ENCODE measurements around the gene RBM41. TPM values are rescaled to one million over a fixed set of nuclear protein-coding genes. Genes with fewer than 3 reads are reported as not detected.

Gene RBM41
- total and polyA plus RNA-seq, 9 of the 15 experiments (the other 6 are each of a cell fraction or from before 2014, with no cell fraction given), result 11.6 to 51.8 (median 27.9) TPM

- H3K79me2 ChIP-seq (ENCODE audit: control insufficient read depth, insufficient read depth, low read length), result peaks cover 5% of the 10 kb centered on the region; the same call in 1 of the 3 replicates
- TF ChIP-seq REST (IDR thresholded peaks at IDR 0.05; ENCODE audit: borderline replicate concordance) (peak; percentile 48; the same call in 1 of the 2 replicates), REST (CRISPR knock-in tag; IDR thresholded peaks at IDR 0.05; ENCODE audit: low read depth) (no peak), NCOA6 (IDR thresholded peaks at IDR 0.05) (no peak), EZH2 (IDR thresholded peaks at IDR 0.05; ENCODE audit: borderline replicate concordance, low read depth, low read length) (no peak), RAD21 (CRISPR knock-in tag; conservative IDR thresholded peaks at IDR 0.05 in 1 of 2, IDR thresholded peaks at IDR 0.05 in 1 of 2) (peak; percentile 36 to 53), TEAD4 (IDR thresholded peaks at IDR 0.05; ENCODE audit: low read length) (0 out of 2 replicates have a peak, but pooled peaks have one; percentile 10), TEAD4 (CRISPR knock-in tag; IDR thresholded peaks at IDR 0.05; ENCODE audit: borderline replicate concordance) (no peak), CTCF (IDR thresholded peaks at IDR 0.05 in 2 of 3, conservative IDR thresholded peaks at IDR 0.05 in 1 of 3; ENCODE audit: insufficient read depth in 2 of 3, low read depth in 1 of 3, low read length in 3 of 3) (peak in 1 of 3 experiments; percentile 34; a peak in 2 of 6 replicates), ZBTB9 (CRISPR knock-in tag; IDR thresholded peaks at IDR 0.05) (no peak), HDAC1 (IDR thresholded peaks at IDR 0.05) (no peak)
- no peaks in the 10 kb centered on the region for H4K20me1 ChIP-seq (replicated peaks; ENCODE audit: control insufficient read depth, insufficient read depth, low read length)
- no peak overlapping the region for H3K27ac ChIP-seq (ENCODE audit: extremely low read depth, low read depth, low read length)
- DNase-seq (ENCODE audit: extremely low read depth in 1 of 4, low spot score in 3 of 4) (peak in 1 of 4 experiments; percentile 22), ATAC-seq (peak; percentile 67; the same call in 1 of the 3 replicates), FAIRE-seq (no peak)
- H3K9me3 ChIP-seq (replicated peaks; ENCODE audit: control insufficient read depth, insufficient read depth, low read depth, low read length), result no peaks in the 10 kb centered on the region
- no peaks in the 10 kb centered on the region for H3K9me1 ChIP-seq (ENCODE audit: control insufficient read depth, insufficient read depth, low read length)
- H3K4me2 ChIP-seq (ENCODE audit: insufficient read depth, low read length), result no peak overlapping the region
- POLR2A ChIA-PET, result no interaction called here
- H3K27me3 ChIP-seq (ENCODE audit: control insufficient read depth in 2 of 2, insufficient read depth in 2 of 2, low read length in 2 of 2), result no peaks in the 10 kb centered on the region
- no peak overlapping the region for H2AFZ ChIP-seq (ENCODE audit: low read depth, low read length)
- no TSS peak for BruUV-seq (replicated peaks)
- intact Hi-C loops (cut with micrococcal nuclease) (no loop called here), in situ Hi-C loops (cut with MboI) (no loop called here)
- H3K4me1 ChIP-seq (replicated peaks in 1 of 2; ENCODE audit: control insufficient read depth in 2 of 2, insufficient read depth in 2 of 2, low read length in 2 of 2), result no peaks in the 10 kb centered on the region
- no peak overlapping the region for H3K9ac ChIP-seq (ENCODE audit: insufficient read depth in 1 of 2, low read depth in 2 of 2, low read length in 2 of 2)
- peaks cover 41% of the 10 kb centered on the region; the same call in 1 of the 3 replicates for H3K36me3 ChIP-seq (ENCODE audit: control insufficient read depth, insufficient read depth, low read length)
- H3K4me3 ChIP-seq, result no peak overlapping the region
- WGBS (ENCODE audit: insufficient coverage, low coverage, missing lambda C conversion rate), result 0% methylated on average over 1 of the region's 1 CpG
- CTCF ChIA-PET (ENCODE audit: low intra/inter-chr PET ratio), result interaction anchor here (0.6 kb wide), 1 partner anchor 163 kb away, joined by 3 read pairs; no protein-coding TSS in a partner anchor
Measured at GRCh38 chrX:107102980-107103379, 15.6 kb downstream of the RBM41 start.

All from K562 (cell line).